HG02938 (cell line): ENCODE data around the gene TRIM2.

ENCODE experiments used
- ATAC-seq: cut with Tn5 transposase; IDR thresholded peaks from one replicate; pipeline ENCODE4 v1.9.1; 2021; ENCODE audit warnings: mild to moderate bottlenecking, moderate library complexity; ENCODE audit not compliant: unreplicated experiment

The TRIM2 gene

DNA sequence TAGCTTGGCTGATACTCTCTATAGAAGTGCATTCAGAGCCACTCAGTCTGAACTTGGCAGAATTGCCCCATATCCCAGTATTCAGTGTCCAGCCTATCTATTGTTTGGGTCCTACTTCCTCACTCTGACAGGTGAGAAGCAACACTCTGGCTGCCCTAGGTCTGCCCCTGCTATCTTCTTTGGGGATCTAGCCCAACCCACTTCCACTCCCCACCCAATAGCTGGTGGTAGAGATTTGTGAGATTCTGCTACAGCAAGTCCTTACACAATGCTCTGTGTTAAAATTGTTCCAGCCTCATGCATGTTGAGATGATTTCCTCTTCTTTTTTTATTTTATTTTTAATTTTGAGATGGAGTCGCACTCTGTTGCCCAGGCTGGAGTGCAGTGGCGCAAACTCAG, 67.6 kb downstream of the TRIM2 start:
- no peak for ATAC-seq

DNA sequence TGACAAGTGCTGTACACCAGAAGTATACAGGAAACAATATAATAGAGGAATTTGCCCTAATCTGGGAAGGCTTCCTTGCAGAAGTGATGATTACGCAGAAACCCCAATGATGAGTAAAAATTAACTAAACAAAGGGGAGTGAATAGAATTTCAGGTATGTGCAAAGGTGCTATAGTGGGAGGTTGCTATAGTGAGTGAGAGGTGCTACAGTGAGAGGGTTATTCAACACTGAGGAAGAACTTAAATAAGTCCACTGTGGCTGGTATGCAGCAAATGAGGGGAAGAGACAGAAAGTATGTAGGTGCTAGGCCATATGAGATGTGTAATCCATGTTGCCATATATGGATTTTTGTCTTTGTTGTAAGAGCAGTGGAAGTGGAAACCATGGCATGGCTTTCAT, 69.5 kb downstream of the TRIM2 start:
- ATAC-seq, result no peak

DNA sequence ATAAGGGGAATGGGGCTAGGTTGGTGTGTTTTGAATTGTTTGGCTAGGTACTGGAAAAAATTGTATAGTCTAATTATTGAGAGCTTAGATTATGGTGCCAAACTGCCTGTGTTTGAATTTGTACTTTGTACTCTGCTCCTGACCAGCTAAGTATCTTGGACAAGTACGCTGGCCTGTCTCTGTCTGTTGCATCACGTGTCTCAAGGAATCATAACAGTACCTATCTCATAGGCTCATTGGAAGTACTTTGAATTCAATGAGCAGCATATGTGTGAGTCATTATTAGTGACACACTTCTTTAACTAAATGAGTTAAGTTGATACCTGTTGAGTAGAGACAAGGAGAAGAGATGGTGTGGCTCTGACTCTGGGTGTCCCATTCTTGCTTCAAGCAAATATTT, 70.7 kb downstream of the TRIM2 start:
- no peak for ATAC-seq

GRCh38 chr4:153275380-153276276, 71.4 kb downstream of the TRIM2 start:
- no peak for ATAC-seq

DNA sequence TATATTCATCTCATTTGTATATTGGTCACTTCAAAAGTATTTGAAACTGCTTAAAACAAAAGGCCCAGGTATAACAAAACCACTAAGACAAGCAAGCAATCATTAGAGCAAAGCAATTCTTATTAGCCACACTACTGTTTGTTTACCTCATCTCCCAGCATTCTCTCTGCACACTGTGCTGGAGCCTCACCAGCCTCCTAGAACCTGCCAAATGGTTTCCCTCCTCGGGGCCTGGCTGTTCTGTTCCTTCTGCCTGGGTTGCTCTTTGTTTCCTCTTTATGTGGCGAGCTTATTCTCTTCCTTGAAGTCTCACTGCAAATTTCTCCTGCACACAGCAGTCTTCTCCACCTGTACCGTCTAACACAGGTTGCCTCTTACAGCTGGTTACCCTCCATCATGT, 72.7 kb downstream of the TRIM2 start:
- ATAC-seq, result no peak

- ATAC-seq, result no peak
These were observed 77.2 kb downstream of the TRIM2 start for GRCh38 chr4:153281476-153281875.

- ATAC-seq, result no peak
These were observed 77.8 kb downstream of the TRIM2 start for GRCh38 chr4:153282023-153282422.

DNA sequence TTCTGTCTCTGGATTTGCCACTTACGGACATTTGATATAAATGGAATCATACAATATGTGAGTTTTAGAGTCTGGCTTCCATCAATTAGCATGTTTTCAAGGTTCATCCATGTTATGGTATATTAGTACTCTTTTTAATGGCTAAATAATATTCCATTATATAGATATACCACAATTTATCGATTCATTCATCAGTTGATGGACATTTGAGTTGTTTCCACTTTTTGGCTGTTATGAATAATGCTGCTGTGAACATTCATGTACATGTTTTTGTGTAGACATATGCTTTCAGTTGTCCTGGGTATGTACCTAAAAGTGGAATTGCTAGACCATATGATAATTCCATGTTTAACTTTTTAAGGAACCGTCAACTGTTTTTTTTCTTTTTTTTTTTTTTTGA, 79.0 kb downstream of the TRIM2 start:
- ATAC-seq, result no peak

- no peak for ATAC-seq
These were observed 85.9 kb downstream of the TRIM2 start for GRCh38 chr4:153290134-153290533.

DNA sequence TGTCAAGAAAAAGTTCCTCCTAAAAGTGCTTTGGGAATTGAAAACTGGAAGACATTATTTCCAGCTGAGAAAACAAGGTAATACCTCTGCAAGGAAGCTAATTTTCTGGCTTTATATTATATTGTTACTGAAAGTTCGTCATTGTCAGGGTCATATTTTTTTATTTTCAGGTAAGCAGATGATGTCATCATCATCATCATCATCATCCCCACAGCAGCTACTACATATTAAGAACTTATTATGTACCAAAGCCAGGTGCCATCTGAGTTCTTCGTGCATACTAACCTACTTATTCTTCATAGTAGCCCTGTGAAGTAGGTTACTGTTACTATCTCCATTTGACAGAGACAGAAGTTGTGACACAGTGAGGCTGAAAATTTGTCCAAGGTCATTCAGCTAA, 87.3 kb downstream of the TRIM2 start:
- no peak for ATAC-seq

DNA sequence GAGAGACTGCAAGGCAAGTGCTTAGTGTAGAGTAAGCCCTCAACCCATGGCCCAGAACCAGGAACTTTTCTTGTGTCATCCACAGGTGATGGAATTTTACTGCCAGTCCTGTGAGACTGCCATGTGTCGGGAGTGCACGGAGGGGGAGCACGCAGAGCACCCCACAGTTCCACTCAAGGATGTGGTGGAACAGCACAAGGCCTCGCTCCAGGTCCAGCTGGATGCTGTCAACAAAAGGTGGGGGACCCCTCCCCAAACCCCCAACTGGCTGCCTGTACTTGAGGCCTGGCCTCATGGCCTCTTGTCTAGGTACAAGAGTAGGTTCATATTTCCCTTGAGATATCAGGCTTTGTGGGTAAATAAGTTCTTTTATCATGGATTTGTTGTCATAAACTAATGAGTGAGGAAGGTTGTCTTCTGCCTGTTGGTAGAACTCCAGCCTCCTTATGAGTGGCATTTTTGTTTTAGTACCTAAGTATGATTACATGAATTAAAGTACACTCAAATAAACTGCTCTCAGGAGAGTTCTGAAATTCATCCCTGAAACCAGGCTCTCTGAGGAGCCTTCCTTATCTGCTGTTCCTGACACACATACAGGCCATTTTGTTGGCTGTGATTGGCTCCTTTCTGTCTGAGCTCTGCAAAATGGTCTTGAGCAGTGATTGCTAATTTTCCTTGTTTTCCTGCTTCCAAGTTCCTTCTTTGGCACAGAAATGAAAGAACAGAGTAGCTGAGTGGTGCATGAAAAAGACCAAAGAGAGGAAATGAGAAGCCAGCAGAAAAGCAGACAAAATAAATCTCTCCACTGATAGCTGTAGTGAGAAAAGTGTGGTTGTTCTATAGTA, 88.9 kb downstream of the TRIM2 start:
- no peak for ATAC-seq

DNA sequence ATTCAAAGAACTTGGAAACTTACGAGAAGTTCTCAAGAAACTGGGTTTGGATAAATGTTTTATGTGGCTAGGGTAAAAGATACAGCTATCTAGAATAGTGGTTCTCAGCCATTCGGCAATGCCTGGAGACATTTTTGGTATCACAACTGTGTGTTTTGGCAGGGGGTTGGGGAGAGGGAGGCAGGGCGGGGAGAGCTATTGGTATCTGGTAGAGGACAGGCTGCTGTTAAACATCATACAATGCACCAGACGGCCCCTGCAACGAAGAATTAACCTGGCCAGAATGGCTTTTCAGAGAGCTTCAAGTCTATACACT, 89.5 kb downstream of the TRIM2 start:
- ATAC-seq, result no peak

DNA sequence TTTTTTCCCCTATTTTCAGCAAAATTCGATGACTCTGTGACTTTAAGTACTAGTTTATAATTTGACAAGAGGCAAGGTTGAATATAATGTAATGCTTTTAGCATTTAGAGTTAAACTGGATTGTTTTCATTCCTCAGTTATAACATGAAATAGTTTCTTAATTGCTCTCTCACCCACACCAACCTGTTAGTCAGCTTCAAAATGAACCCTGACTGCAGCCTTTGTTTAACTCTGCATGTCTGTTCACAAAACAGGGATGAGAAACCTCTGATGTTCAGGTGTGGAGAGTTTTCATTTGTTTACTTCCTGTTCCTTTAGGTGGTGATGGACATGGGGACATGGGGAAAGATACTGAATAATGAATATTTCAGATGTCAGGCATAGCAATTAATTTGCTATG, 90.4 kb downstream of the TRIM2 start:
- no peak for ATAC-seq

- no peak for ATAC-seq
These were observed 91.0 kb downstream of the TRIM2 start for GRCh38 chr4:153295131-153295755.

DNA sequence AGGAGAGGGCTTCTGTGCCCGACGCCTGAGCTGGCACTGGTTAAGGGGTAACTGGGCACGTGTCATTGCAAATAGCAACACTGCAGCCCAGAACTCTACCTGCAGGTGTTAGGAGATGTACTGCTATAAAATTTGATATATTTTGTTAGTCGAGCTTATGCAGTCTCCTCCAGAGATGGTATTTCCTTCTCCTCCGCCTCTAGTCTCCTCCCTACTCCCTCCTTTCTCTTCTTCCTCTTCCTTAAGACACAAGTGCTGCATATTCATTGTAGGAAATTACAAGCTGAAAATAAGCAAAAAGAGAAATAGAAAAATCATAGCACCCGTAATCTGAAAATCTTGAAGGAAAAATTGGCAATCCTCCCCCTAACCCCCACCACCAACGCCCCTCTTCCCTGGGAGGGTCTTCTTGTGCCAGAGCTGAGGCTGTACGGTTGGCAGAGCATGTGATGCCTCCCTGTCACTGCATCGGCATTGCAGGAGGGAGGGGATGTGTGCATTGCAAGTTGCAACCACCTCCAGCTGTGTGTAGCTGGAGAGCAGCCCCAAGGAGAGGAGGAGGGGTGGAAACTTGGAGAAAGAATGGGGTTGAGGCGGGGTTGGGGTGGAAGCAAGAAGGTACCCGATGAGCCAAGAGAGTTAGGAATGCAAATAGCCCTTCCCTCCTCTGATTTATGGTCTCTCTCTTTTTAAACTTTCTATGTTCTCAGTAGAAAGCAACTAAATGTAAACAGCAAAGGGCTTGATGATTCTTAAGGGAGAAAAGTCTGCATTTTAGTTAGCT, 92.0 kb downstream of the TRIM2 start:
- ATAC-seq, result no peak

- no peak for ATAC-seq
These were observed 92.9 kb downstream of the TRIM2 start for GRCh38 chr4:153297116-153297515.

DNA sequence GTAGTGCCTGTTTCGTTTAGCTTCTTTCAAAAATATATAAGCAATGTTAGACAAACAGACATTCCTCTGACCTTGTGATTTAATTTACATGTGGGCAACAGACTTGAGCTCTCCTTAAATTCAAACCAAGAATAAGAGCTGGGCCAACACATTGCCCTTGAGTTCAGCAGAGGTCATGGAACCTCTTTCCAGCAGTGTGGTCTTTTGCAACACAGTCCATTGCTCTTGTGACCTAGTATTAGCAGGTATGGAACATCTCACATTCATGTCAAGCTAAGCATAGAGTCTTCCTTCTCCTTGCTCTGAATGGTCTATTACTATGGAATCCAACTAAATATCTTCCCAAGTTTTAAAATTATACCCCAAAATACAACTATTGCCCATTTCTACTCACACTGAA, 106.5 kb downstream of the TRIM2 start:
- no peak for ATAC-seq

GRCh38 chr4:153314915-153315314, 110.7 kb downstream of the TRIM2 start:
- ATAC-seq, result no peak

DNA sequence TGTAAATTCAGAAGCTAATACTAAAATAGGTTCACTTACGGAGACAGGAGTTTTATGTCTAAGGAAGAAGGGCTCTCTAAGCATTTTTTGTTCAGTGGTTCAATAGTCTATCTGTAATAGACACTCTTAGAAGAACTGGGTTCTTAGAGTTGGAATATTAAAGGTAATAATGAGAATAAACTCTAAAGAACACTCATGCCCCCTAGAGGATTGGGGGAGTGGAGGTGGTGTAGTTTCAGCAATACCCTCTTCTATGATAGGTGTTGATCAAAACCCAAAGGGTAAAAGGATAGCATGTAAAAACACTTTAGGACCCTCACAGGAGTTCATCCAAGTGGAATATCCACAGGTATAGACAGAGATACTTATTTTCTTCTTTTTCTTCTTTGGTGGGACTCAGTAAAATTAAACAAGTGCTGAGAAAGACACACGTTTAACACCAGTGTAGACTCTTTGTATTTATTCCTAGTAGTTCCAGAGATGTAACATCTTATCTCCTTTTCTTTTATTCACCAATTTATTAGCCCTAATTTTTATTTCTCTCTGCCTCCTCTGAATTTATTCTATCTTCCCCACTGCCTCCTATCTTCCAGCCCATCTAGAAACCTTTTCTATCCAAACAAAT, 114.6 kb downstream of the TRIM2 start:
- peak; percentile 78 for ATAC-seq

- no peak for ATAC-seq
These were observed 118.5 kb downstream of the TRIM2 start for GRCh38 chr4:153322791-153323190.

DNA sequence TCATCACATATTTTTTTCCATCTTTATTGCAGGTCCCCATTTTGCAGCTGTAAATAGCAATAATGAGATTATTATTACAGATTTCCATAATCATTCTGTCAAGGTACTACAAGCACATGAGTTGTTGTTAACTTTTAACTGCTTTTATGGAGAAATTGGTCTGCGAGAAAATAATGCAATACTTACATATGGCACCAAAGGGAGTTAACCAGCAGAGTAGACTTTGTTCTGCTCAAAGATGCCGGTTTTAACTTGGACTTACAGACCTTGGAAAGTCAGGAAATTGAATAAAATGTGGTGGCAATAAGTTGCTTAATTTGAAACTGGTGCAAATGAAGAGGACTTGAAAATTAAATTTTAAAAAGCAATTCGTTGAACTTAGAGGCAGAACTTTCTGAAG, 119.8 kb downstream of the TRIM2 start:
- no peak for ATAC-seq
